GM18520 (cell line): Measurements from ENCODE around the gene ANKRD61.
"Not testable (repeated sequence)": the region's sequence is repeated elsewhere in the genome, so short reads cannot be mapped to it uniquely, and the experiment has no call there.

Experiments
- ATAC-seq: cut with Tn5 transposase; IDR thresholded peaks from one replicate; pipeline ENCODE4 v1.9.1; 2021; ENCODE audit not compliant: unreplicated experiment

The ANKRD61 gene

GRCh38 chr7:6031567-6031966, 391 bp downstream of the ANKRD61 start:
- no peak for ATAC-seq

GRCh38 chr7:6032167-6032566, 991 bp downstream of the ANKRD61 start:
- ATAC-seq = no peak

GRCh38 chr7:6032641-6033040, 1.5 kb downstream of the ANKRD61 start:
- ATAC-seq = no peak

- no peak for ATAC-seq
Observed at GRCh38 chr7:6035165-6035564, 4.0 kb downstream of the ANKRD61 start.

GRCh38 chr7:6035686-6036085, 4.5 kb downstream of the ANKRD61 start:
- ATAC-seq = no peak

- no peak for ATAC-seq
Observed at GRCh38 chr7:6049780-6050179, 18.6 kb downstream of the ANKRD61 start.

- ATAC-seq = not testable (repeated sequence)
Observed at GRCh38 chr7:6051185-6051584, 20.0 kb downstream of the ANKRD61 start.

GRCh38 chr7:6056616-6057015, 25.4 kb downstream of the ANKRD61 start:
- ATAC-seq = no peak

GRCh38 chr7:6057316-6058129, 26.3 kb downstream of the ANKRD61 start:
- ATAC-seq = no peak

- ATAC-seq = not testable (repeated sequence)
Observed at GRCh38 chr7:6059941-6060340, 28.8 kb downstream of the ANKRD61 start.

GRCh38 chr7:6071406-6071805, 40.2 kb downstream of the ANKRD61 start:
- ATAC-seq = peak; percentile 76

GRCh38 chr7:6074612-6075380, 43.6 kb downstream of the ANKRD61 start:
- ATAC-seq = no peak

- ATAC-seq = no peak
Observed at GRCh38 chr7:6078548-6078947, 47.4 kb downstream of the ANKRD61 start.

GRCh38 chr7:6083047-6083446, 51.9 kb downstream of the ANKRD61 start:
- ATAC-seq = not testable (repeated sequence)
